Activated T-helper 2 cell treated with anti-CD3 and anti-CD28 coated beads, Interferon-gamma antibody, Interleukin-2, Interleukin-4, amounts not matched to agents 10 μg/mL and 5 μg/mL and 100 μg/mL, durations not matched to agents 14 hours and 24 hours and 36 hours (primary cell): ENCODE measurements around the gene DLL3. TPM values are rescaled to one million over a fixed set of nuclear protein-coding genes. Genes with fewer than 3 reads are reported as not detected.

Experiments
- DNase-seq: peaks from one replicate; pipeline ENCODE4 v3.0.0; 2021; ENCODE audit warnings: low spot score
- H3K27ac Mint-ChIP-seq: one replicate; pipeline ENCODE4 v1.8.0; 2021; ENCODE audit warnings: mixed read lengths
- H3K27me3 Mint-ChIP-seq: one replicate; pipeline ENCODE4 v1.8.0; 2021; ENCODE audit warnings: low read depth, mixed read lengths
- H3K36me3 Mint-ChIP-seq: one replicate; pipeline ENCODE4 v1.8.0; 2021; ENCODE audit warnings: low read depth, mixed read lengths
- H3K4me1 Mint-ChIP-seq: one replicate; pipeline ENCODE4 v1.8.0; 2021; ENCODE audit warnings: low read depth, mixed read lengths
- H3K4me3 Mint-ChIP-seq: one replicate; pipeline ENCODE4 v1.8.0; 2021; ENCODE audit warnings: low read depth, mild to moderate bottlenecking, moderate library complexity, mixed read lengths
- H3K9me3 Mint-ChIP-seq: one replicate; pipeline ENCODE4 v1.8.0; 2021; ENCODE audit warnings: mixed read lengths
- intact Hi-C: fragments of 100-400 bp; cut with micrococcal nuclease; formaldehyde crosslinking; loops from one replicate; pipeline ENCODE4 v1.15.1; 2023
- total RNA-seq: library from RNA; stranded (reverse); gene quantifications from 2 replicates; pipeline ENCODE4 v1.2.3, GENCODE V29; 2022

Gene DLL3
- total RNA-seq, 1 donor from 2014 or later = 1.6 TPM

DNA sequence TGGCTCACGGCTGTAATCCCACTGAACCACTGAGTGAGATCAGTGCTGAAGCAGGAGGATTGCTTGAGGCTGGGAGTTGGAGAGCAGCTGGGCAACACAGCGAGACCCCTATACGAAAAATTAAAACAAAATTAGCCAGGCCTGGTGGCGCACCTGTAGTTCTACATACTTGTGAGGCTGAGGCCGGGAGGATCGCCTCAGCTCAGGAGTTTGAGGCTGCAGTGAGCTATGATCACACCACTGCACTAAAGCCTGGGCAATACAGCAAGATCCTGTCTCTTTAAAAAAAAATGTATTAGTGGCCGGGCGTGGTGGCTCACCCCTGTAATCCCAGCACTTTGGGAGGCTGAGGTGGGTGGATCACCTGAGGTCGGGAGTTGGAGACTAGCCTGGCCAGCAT is 9.9 kb downstream of the DLL3 start:
- Mint-ChIP-seq H3K27ac (no peak overlapping the region), H3K36me3 (no peaks in the 10 kb centered on the region), H3K27me3 (peaks cover 45% of the 10 kb centered on the region)

DNA sequence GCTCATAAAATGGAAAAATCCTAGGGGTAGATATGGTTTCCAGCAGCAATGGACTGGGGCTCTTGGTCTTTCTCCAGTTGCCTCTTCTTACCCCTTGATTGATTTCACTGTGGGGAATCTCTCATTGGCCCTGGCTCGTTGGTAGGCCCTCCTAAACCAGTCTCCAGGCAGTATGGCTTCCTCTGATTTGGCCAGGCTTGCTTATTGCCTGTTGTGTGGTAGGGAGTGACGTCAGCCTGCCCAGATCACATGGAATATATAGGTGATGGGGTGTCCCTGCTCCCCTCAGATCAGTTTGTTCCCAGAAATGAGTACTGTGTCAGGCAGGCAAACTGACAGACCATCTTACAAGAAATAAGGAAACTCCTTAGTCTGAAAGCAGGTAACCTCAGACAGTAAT is 10.5 kb downstream of the DLL3 start:
- no peaks in the 10 kb centered on the region for H3K9me3 Mint-ChIP-seq
- H3K27me3 Mint-ChIP-seq = peaks cover 46% of the 10 kb centered on the region
- no peak overlapping the region for H3K4me3 Mint-ChIP-seq
- no peak for DNase-seq
- H3K27ac Mint-ChIP-seq = no peak overlapping the region
- intact Hi-C loops = no loop called here
- H3K36me3 Mint-ChIP-seq = no peaks in the 10 kb centered on the region
- peaks cover 14% of the 10 kb centered on the region for H3K4me1 Mint-ChIP-seq

More for the DNA sequence above, 9.9 kb downstream of the DLL3 start:
- Mint-ChIP-seq H3K4me3 (no peak overlapping the region), H3K4me1 (peaks cover 14% of the 10 kb centered on the region), H3K9me3 (no peaks in the 10 kb centered on the region)
- no peak for DNase-seq
- intact Hi-C loops = no loop called here

DNA sequence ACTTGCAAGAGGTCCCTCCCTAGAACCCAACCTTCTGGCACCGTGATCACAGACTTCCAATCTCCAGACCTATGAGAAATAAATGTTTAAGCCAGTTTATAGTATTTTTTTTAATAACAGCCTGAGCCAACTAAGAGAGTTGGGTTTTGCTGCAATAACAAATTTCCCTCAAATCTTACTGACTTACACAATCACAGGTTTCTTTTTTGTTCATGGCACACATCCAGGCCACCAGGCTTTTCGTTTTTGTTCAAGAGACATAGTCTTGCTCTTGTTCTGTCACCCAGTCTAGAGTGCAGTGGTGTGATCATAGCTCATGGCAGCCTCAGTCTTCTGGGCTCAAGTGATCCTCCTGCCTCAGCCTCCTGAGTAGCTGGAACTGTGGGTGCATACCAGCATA is 14.2 kb downstream of the DLL3 start:
- no peak overlapping the region for H3K27ac Mint-ChIP-seq
- no peaks in the 10 kb centered on the region for H3K36me3 Mint-ChIP-seq
- H3K4me1 Mint-ChIP-seq = peaks cover 11% of the 10 kb centered on the region
- H3K9me3 Mint-ChIP-seq = no peaks in the 10 kb centered on the region
- no peak overlapping the region for H3K4me3 Mint-ChIP-seq
- peaks cover 41% of the 10 kb centered on the region for H3K27me3 Mint-ChIP-seq
- no peak for DNase-seq
- intact Hi-C loops = no loop called here

DNA sequence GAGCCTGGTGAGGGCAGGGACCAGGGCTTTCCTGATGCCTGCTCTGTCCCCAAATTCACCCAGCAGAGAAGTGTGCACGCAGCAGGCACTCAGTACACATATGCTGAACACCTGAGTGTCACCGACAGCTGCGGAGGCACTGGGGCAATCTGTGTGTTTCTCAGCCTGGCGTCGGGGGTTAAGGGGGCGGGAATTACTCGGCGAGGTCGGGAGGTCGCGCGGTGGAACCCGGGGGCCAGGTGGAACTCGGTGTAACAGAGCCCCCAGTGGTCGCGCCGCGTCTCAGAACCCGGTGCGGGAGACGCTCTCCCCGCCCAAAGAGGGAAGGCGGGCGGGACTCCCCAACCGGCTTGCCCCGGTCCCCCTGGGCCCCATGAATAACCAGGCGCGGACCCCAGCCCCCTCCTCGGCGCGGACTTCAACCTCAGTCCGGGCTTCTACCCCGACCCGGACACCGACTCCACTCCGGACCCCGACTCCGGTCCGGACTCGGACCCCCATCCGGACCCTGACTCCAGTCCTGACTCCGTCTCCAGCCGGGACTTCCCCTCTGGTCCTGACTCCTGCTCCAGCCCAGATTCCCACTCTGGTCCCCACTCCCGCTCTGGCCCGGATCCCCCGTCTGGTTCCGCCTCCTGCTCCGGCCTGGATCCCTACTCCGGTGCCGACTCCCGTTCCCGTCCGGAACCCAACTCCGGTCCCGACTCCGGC is 16.2 kb downstream of the DLL3 start, which contains the start of gene SELENOV:
Gene SELENOV, plus strand, starts transcription at position 300 of the 711 bp plus-strand sequence. Its CDS starts 74 bp downstream, at position 374.
- no peak within 1 kb of the TSS for H3K27ac Mint-ChIP-seq
- peaks cover 43% of the 10 kb centered on the region for H3K27me3 Mint-ChIP-seq
- intact Hi-C loops = no loop called here
- H3K4me1 Mint-ChIP-seq = peaks cover 8% of the 10 kb centered on the region
- no peaks in the 10 kb centered on the region for H3K9me3 Mint-ChIP-seq
- no peak for DNase-seq
- H3K36me3 Mint-ChIP-seq = no peaks in the 10 kb centered on the region
- peak within 1 kb of the TSS; percentile 23 for H3K4me3 Mint-ChIP-seq

DNA sequence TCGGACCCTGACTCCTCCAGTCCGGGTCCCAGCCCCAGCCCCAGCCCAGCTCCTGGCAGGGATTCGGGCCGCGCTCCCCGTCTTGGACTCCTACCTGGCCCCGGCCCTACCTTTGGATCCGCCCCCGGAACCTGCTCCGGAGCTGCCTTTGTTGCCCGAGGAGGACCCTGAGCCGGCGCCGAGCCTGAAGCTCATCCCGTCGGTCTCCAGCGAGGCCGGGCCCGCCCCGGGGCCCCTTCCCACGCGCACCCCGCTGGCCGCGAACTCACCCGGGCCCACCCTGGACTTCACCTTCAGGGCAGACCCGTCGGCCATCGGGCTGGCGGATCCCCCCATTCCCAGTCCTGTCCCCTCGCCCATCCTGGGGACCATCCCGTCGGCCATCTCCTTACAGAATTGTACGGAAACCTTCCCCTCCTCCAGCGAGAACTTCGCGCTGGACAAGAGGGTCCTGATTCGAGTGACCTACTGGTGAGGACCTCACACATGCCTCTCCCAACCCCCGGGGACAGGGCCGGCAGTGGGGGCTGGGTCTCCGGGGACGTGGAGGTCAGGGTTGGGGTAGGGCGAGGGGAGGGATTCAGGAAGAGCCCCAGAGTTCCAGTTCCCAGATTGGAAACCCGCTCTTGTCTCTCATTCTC is 16.9 kb downstream of the DLL3 start:
- Mint-ChIP-seq H3K4me3 (peak overlapping the region; percentile 14), H3K27ac (no peak overlapping the region), H3K27me3 (peaks cover 43% of the 10 kb centered on the region), H3K9me3 (no peaks in the 10 kb centered on the region), H3K4me1 (peaks cover 8% of the 10 kb centered on the region), H3K36me3 (no peaks in the 10 kb centered on the region)
- DNase-seq = no peak
- intact Hi-C loops = no loop called here

DNA sequence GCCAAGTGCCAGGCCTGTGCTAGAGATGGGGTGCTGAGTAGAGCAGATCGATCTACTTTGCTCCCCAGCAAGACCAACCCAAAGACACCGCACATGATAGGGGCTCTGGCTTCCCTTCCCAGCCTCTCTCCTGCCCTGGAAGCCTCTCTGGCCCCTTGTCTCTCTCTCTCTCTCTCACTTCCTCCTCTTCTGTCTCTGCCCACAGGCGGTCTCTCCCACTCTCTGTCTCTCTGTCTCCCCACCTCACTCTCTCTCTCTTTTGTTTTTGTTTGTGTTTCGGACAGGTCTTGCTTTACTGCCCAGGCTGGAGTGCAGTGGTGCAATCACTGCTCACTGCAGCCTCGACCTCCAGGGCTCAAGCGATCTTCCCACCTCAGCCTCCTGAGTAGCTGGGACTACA is 17.5 kb downstream of the DLL3 start:
- intact Hi-C loops = no loop called here
- H3K9me3 Mint-ChIP-seq = no peaks in the 10 kb centered on the region
- H3K36me3 Mint-ChIP-seq = no peaks in the 10 kb centered on the region
- H3K4me3 Mint-ChIP-seq = peak overlapping the region; percentile 14
- no peak overlapping the region for H3K27ac Mint-ChIP-seq
- DNase-seq = no peak
- peaks cover 43% of the 10 kb centered on the region for H3K27me3 Mint-ChIP-seq
- peaks cover 8% of the 10 kb centered on the region for H3K4me1 Mint-ChIP-seq

DNA sequence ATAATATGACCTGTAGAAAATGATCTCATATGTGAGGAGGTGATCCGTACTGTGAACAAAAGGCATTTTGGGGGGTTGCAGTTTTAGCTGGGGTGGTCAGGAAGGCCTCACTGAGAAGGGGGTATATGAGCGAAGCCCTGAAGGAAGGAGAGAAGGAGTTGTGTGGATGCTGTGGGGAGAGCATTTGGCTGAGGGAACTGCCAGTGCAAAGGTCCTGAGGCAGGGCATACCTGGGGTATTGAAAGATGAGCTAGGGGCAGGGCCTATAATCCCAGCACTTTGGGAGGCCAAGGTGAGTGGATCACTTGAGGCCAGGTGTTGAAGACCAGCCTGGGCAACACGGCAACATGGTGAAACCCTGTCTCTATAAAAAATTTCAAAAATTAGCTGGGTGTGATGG is 18.7 kb downstream of the DLL3 start:
- Mint-ChIP-seq H3K4me3 (no peak overlapping the region), H3K4me1 (peaks cover 8% of the 10 kb centered on the region), H3K36me3 (no peaks in the 10 kb centered on the region), H3K27ac (no peak overlapping the region), H3K27me3 (peaks cover 41% of the 10 kb centered on the region), H3K9me3 (no peaks in the 10 kb centered on the region)
- intact Hi-C loops = no loop called here
- no peak for DNase-seq

DNA sequence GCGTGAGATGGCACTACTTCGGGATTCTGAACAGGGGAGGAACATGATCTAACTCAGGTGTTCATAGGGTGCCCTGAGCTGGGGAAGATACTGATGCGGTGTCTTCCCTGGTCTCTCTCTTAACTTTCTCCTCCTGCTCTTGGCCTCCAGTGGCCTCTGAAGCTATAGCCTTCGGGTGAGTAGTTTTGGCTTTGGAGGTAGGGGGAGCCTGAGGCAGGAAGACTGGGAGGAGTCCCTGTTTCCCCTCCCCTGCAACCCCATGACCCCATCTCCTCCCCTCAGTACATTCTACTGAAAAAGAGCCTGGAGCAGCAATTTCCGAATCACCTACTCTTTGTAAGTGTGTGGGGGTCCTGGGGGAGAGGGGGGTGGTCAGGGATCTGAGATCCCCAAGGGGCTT is 19.7 kb downstream of the DLL3 start:
- no peak for DNase-seq
- no peak overlapping the region for H3K27ac Mint-ChIP-seq
- intact Hi-C loops = no loop called here
- H3K9me3 Mint-ChIP-seq = no peaks in the 10 kb centered on the region
- H3K4me1 Mint-ChIP-seq = peaks cover 8% of the 10 kb centered on the region
- peaks cover 35% of the 10 kb centered on the region for H3K27me3 Mint-ChIP-seq
- H3K4me3 Mint-ChIP-seq = no peak overlapping the region
- H3K36me3 Mint-ChIP-seq = no peaks in the 10 kb centered on the region

DNA sequence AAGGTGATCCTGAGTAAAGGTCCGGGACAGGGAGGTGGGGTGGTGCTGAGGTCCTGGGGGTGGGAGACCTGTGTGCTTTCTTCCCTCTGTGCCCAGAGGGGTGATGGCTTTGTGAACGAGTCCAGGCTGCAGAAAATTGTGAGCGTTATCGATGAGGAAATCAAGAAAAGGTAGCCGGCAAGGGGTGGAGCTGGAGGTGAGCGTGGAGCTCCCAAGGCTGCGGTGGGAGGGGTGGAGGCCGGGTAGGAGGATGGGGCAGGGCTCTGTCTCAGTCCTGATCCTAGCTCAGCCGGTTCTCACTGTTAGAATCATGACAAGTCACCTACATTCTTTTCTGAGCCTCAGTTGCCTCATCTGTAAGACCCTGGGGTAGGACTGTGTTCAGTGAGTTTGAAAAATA is 20.2 kb downstream of the DLL3 start:
- intact Hi-C loops = no loop called here
- H3K27ac Mint-ChIP-seq = no peak overlapping the region
- no peak for DNase-seq
- H3K27me3 Mint-ChIP-seq = peaks cover 30% of the 10 kb centered on the region
- H3K9me3 Mint-ChIP-seq = no peaks in the 10 kb centered on the region
- H3K36me3 Mint-ChIP-seq = no peaks in the 10 kb centered on the region
- peaks cover 8% of the 10 kb centered on the region for H3K4me1 Mint-ChIP-seq
- no peak overlapping the region for H3K4me3 Mint-ChIP-seq

DNA sequence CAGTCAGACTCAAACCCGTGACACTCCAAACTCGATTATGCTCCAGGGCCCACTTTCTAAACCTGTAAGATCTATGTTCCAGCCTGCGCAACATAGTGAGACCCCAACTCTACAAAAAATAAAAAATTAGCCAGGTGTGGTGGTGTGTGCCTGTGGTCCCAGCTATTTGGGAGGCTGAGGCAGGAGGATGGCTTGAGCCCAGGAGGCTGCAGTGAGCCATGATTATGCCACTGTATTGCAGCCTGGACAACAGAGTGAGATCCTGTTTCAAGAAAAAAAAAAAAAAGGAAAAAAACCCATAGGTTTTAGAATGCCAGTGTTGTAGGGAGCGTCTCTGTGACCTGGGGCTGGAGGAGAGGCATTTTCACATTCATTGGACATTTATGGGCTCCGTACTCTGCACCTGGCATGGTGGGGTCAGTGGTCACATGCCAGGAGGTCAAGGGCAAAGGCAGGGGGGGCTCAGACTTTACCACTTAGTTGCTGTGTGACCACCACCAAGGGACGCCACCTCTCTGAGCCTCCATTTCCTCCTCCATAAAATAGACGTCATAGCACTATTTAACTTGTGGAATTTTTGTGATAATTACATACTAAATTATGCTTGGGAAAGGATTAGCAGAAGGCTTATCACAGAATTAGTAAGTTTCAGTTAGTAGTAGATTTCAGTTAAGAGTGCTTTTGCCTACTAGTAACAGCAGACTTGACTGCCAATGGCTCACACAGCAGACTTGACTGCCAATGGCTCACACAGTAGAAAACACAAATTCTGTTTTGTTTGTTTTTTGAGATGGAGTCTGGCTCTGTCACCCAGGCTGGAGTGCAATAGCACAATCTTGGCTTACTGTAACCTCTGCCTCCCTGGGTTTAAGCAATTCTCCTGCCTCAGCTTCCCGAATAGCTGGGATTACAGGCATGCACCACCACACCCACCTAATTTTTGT is 22.1 kb downstream of the DLL3 start:
- Mint-ChIP-seq H3K4me1 (peaks cover 5% of the 10 kb centered on the region), H3K9me3 (no peaks in the 10 kb centered on the region), H3K4me3 (no peak overlapping the region), H3K27me3 (peaks cover 20% of the 10 kb centered on the region), H3K27ac (no peak overlapping the region), H3K36me3 (no peaks in the 10 kb centered on the region)
- intact Hi-C loops = no loop called here
- DNase-seq = no peak

DNA sequence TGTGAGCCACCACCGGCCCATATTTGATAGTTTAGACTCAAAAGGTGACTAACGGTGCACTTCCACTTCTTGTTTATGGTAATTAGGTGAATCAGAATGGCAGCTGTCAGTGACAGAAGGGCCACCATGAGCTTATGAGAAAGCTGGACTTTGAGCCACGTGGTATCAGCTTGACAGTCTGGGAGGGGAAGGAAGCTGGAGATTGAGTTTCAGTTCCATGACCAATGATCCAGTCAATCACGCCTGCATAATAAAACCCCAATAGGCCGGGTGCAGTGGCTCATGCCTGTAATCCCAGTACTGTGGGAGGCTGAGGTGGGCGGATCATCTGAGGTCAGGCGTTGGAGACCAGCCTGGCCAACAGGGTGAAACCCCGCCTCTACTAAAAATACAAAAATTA is 25.7 kb downstream of the DLL3 start:
- H3K9me3 Mint-ChIP-seq = no peaks in the 10 kb centered on the region
- no peak overlapping the region for H3K4me3 Mint-ChIP-seq
- no peak for DNase-seq
- no peak overlapping the region for H3K27ac Mint-ChIP-seq
- H3K27me3 Mint-ChIP-seq = no peaks in the 10 kb centered on the region
- intact Hi-C loops = no loop called here
- H3K4me1 Mint-ChIP-seq = peaks cover 3% of the 10 kb centered on the region
- peaks cover 5% of the 10 kb centered on the region for H3K36me3 Mint-ChIP-seq

DNA sequence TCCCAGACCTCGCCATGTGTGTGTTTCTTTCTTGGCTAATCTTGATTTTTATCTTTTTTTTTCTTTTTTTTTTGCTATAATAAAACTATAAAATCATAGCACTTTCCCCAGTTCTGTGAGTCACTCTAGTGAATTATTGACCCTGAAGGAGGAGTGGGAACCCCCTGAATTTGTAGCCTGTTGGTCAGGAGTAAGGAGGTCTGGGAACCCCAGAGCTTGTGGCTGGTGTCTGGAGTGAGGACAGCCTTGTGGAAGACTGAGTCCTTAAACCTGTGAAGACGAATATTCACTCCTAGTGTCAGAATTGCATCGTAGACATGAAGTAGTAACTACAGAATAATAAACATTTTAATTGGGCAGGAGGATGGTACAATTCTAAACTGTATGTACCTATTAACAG is 26.5 kb downstream of the DLL3 start:
- Mint-ChIP-seq H3K36me3 (peaks cover 5% of the 10 kb centered on the region), H3K27ac (no peak overlapping the region)

More for the DNA sequence above, 26.5 kb downstream of the DLL3 start:
- H3K4me3 Mint-ChIP-seq = no peak overlapping the region
- peaks cover 3% of the 10 kb centered on the region for H3K4me1 Mint-ChIP-seq
- intact Hi-C loops = no loop called here
- H3K27me3 Mint-ChIP-seq = no peaks in the 10 kb centered on the region
- no peak for DNase-seq
- no peaks in the 10 kb centered on the region for H3K9me3 Mint-ChIP-seq
